ENCODE data around the gene FAM131B.
A peak's percentile ranks its signal among the peaks of the same experiment; 100 is the strongest.

Gene FAM131B

GRCh38 chr7:143387156-143387975 is 24.9 kb upstream of the FAM131B start:
- Histone ChIP-seq H3K4me3 (ENCODE audit: low read length) (no peak overlapping the region), H3K36me3 (ENCODE audit: control insufficient read depth, insufficient read depth, low read length, severe bottlenecking) (peaks cover 53% of the 10 kb centered on the region), H3K4me1 (ENCODE audit: control insufficient read depth, insufficient read depth, low read length) (peaks cover 62% of the 10 kb centered on the region), H3K9me3 (ENCODE audit: control insufficient read depth, low read length) (no peaks in the 10 kb centered on the region), H3K27me3 (replicated peaks; ENCODE audit: control insufficient read depth, insufficient read depth, low read length) (no peaks in the 10 kb centered on the region), H3K9ac (ENCODE audit: low read length) (no peak overlapping the region)
- no peak for DNase-seq (ENCODE audit: low read depth)

- peaks cover 53% of the 10 kb centered on the region for H3K36me3 ChIP-seq (ENCODE audit: control insufficient read depth, insufficient read depth, low read length, severe bottlenecking)
- DNase-seq (ENCODE audit: low read depth) = no peak
- peak overlapping the region; percentile 20 for H3K4me3 ChIP-seq (ENCODE audit: low read length)
- H3K9ac ChIP-seq (ENCODE audit: low read length) = peak overlapping the region; percentile 44
- H3K9me3 ChIP-seq (ENCODE audit: control insufficient read depth, low read length) = no peaks in the 10 kb centered on the region
- H3K27me3 ChIP-seq (replicated peaks; ENCODE audit: control insufficient read depth, insufficient read depth, low read length) = no peaks in the 10 kb centered on the region
- peaks cover 51% of the 10 kb centered on the region for H3K4me1 ChIP-seq (ENCODE audit: control insufficient read depth, insufficient read depth, low read length)
These were observed 23.6 kb upstream of the FAM131B start for GRCh38 chr7:143385891-143386781.

GRCh38 chr7:143384661-143385631 is 22.4 kb upstream of the FAM131B start:
- H3K9me3 ChIP-seq (ENCODE audit: control insufficient read depth, low read length) = no peaks in the 10 kb centered on the region
- no peaks in the 10 kb centered on the region for H3K27me3 ChIP-seq (replicated peaks; ENCODE audit: control insufficient read depth, insufficient read depth, low read length)
- H3K4me1 ChIP-seq (ENCODE audit: control insufficient read depth, insufficient read depth, low read length) = peaks cover 42% of the 10 kb centered on the region
- DNase-seq (ENCODE audit: low read depth) = no peak
- H3K36me3 ChIP-seq (ENCODE audit: control insufficient read depth, insufficient read depth, low read length, severe bottlenecking) = peaks cover 43% of the 10 kb centered on the region
- peak overlapping the region; percentile 90 for H3K4me3 ChIP-seq (ENCODE audit: low read length)
- peak overlapping the region; percentile 97 for H3K9ac ChIP-seq (ENCODE audit: low read length)

- no peaks in the 10 kb centered on the region for H3K9me3 ChIP-seq (ENCODE audit: control insufficient read depth, low read length)
- peak overlapping the region; percentile 90 for H3K4me3 ChIP-seq (ENCODE audit: low read length)
- H3K36me3 ChIP-seq (ENCODE audit: control insufficient read depth, insufficient read depth, low read length, severe bottlenecking) = peaks cover 35% of the 10 kb centered on the region
- DNase-seq (ENCODE audit: low read depth) = peak; percentile 63
- peaks cover 50% of the 10 kb centered on the region for H3K4me1 ChIP-seq (ENCODE audit: control insufficient read depth, insufficient read depth, low read length)
- peak overlapping the region; percentile 97 for H3K9ac ChIP-seq (ENCODE audit: low read length)
- no peaks in the 10 kb centered on the region for H3K27me3 ChIP-seq (replicated peaks; ENCODE audit: control insufficient read depth, insufficient read depth, low read length)
These were observed 21.6 kb upstream of the FAM131B start for GRCh38 chr7:143384148-143384547.

- Histone ChIP-seq H3K9me3 (ENCODE audit: control insufficient read depth, low read length) (no peaks in the 10 kb centered on the region), H3K36me3 (ENCODE audit: control insufficient read depth, insufficient read depth, low read length, severe bottlenecking) (peaks cover 30% of the 10 kb centered on the region), H3K4me1 (ENCODE audit: control insufficient read depth, insufficient read depth, low read length) (peaks cover 56% of the 10 kb centered on the region), H3K9ac (ENCODE audit: low read length) (peak overlapping the region; percentile 97), H3K4me3 (ENCODE audit: low read length) (peak overlapping the region; percentile 90), H3K27me3 (replicated peaks; ENCODE audit: control insufficient read depth, insufficient read depth, low read length) (no peaks in the 10 kb centered on the region)
- DNase-seq (ENCODE audit: low read depth) = no peak
These were observed 21.1 kb upstream of the FAM131B start for GRCh38 chr7:143383642-143383957.

- no peak for DNase-seq (ENCODE audit: low read depth)
- H3K9me3 ChIP-seq (ENCODE audit: control insufficient read depth, low read length) = no peaks in the 10 kb centered on the region
- peaks cover 24% of the 10 kb centered on the region for H3K36me3 ChIP-seq (ENCODE audit: control insufficient read depth, insufficient read depth, low read length, severe bottlenecking)
- H3K4me1 ChIP-seq (ENCODE audit: control insufficient read depth, insufficient read depth, low read length) = peaks cover 57% of the 10 kb centered on the region
- no peaks in the 10 kb centered on the region for H3K27me3 ChIP-seq (replicated peaks; ENCODE audit: control insufficient read depth, insufficient read depth, low read length)
- H3K4me3 ChIP-seq (ENCODE audit: low read length) = peak overlapping the region; percentile 90
- H3K9ac ChIP-seq (ENCODE audit: low read length) = peak overlapping the region; percentile 97
These were observed 20.5 kb upstream of the FAM131B start for GRCh38 chr7:143382791-143383641.

GRCh38 chr7:143382126-143382790 is 19.7 kb upstream of the FAM131B start:
- H3K4me3 ChIP-seq (ENCODE audit: low read length) = peak overlapping the region; percentile 90
- DNase-seq (ENCODE audit: low read depth) = no peak
- H3K9me3 ChIP-seq (ENCODE audit: control insufficient read depth, low read length) = no peaks in the 10 kb centered on the region
- no peaks in the 10 kb centered on the region for H3K27me3 ChIP-seq (replicated peaks; ENCODE audit: control insufficient read depth, insufficient read depth, low read length)
- peaks cover 18% of the 10 kb centered on the region for H3K36me3 ChIP-seq (ENCODE audit: control insufficient read depth, insufficient read depth, low read length, severe bottlenecking)
- peak overlapping the region; percentile 97 for H3K9ac ChIP-seq (ENCODE audit: low read length)
- peaks cover 57% of the 10 kb centered on the region for H3K4me1 ChIP-seq (ENCODE audit: control insufficient read depth, insufficient read depth, low read length)

GRCh38 chr7:143381427-143382125 is 19.1 kb upstream of the FAM131B start:
- H3K4me3 ChIP-seq (ENCODE audit: low read length) = peak overlapping the region; percentile 90
- peaks cover 54% of the 10 kb centered on the region for H3K4me1 ChIP-seq (ENCODE audit: control insufficient read depth, insufficient read depth, low read length)
- no peaks in the 10 kb centered on the region for H3K27me3 ChIP-seq (replicated peaks; ENCODE audit: control insufficient read depth, insufficient read depth, low read length)
- peak overlapping the region; percentile 97 for H3K9ac ChIP-seq (ENCODE audit: low read length)
- H3K9me3 ChIP-seq (ENCODE audit: control insufficient read depth, low read length) = no peaks in the 10 kb centered on the region
- H3K36me3 ChIP-seq (ENCODE audit: control insufficient read depth, insufficient read depth, low read length, severe bottlenecking) = peaks cover 11% of the 10 kb centered on the region
- peak; percentile 90 for DNase-seq (ENCODE audit: low read depth)

GRCh38 chr7:143380646-143381426 is 18.3 kb upstream of the FAM131B start, which contains the start of gene ZYX:
Gene ZYX, plus strand, starts transcription at chr7:143381345. Its CDS starts 227 bp downstream, at chr7:143381572.
- DNase-seq (ENCODE audit: low read depth) = peak; percentile 97
- H3K27me3 ChIP-seq (replicated peaks; ENCODE audit: control insufficient read depth, insufficient read depth, low read length) = no peaks in the 10 kb centered on the region
- peak within 1 kb of the TSS; percentile 90 for H3K4me3 ChIP-seq (ENCODE audit: low read length)
- peaks cover 49% of the 10 kb centered on the region for H3K4me1 ChIP-seq (ENCODE audit: control insufficient read depth, insufficient read depth, low read length)
- H3K9ac ChIP-seq (ENCODE audit: low read length) = peak within 1 kb of the TSS; percentile 97
- no peaks in the 10 kb centered on the region for H3K9me3 ChIP-seq (ENCODE audit: control insufficient read depth, low read length)
- peaks cover 11% of the 10 kb centered on the region for H3K36me3 ChIP-seq (ENCODE audit: control insufficient read depth, insufficient read depth, low read length, severe bottlenecking)

Data from adipocyte (in vitro differentiated cells).